SH-SY5Y (cell line): ENCODE measurements around the gene TSSK2.

Experiments
- GATA2 ChIP-seq: IDR thresholded peaks from 2 replicates; pipeline ENCODE4 v1.6.1; 2011; ENCODE audit warnings: mild to moderate bottlenecking, low read depth, low read length
- GATA3 ChIP-seq: IDR thresholded peaks from 2 replicates; pipeline ENCODE4 v1.6.1; 2011; ENCODE audit warnings: low read depth, mild to moderate bottlenecking, low read length, moderate library complexity

DNA sequence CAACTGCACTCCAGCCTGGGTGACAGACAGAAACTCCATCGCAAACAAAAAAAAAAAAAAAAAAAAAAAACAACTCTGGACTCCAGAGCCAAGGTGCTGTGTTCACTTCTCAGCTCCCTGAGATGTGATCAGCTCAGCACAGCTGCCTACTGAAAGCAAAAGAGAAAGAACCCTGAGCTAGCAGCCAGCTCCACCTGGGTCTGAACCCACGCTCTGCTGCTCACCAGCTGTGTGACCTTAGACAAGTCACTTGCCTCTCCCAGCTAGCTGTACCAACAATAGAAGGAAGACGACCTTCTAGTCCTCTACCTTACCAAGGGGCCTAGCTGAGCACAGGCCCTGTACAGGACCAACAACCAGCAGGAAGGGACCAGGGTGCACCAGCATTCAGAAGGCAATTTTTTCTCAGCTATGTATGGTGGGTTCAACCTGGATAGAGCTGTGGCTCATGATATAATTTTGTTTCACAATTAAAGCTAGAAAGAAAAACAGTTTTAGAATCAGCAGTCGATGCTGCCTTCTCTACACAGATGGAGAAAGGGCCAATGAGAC, 12.7 kb upstream of the TSSK2 start:
- TF ChIP-seq GATA2 (no peak), GATA3 (no peak)
